GM21576 (cell line): ENCODE data around the gene TBC1D2B.

Source experiments
- ATAC-seq: cut with Tn5 transposase; IDR thresholded peaks from one replicate; pipeline ENCODE4 v1.9.1; 2021; ENCODE audit warnings: mild to moderate bottlenecking, moderate library complexity; ENCODE audit not compliant: unreplicated experiment

Gene TBC1D2B

GRCh38 chr15:78097667-78098066, 20.2 kb upstream of the TBC1D2B start:
- no peak for ATAC-seq

DNA sequence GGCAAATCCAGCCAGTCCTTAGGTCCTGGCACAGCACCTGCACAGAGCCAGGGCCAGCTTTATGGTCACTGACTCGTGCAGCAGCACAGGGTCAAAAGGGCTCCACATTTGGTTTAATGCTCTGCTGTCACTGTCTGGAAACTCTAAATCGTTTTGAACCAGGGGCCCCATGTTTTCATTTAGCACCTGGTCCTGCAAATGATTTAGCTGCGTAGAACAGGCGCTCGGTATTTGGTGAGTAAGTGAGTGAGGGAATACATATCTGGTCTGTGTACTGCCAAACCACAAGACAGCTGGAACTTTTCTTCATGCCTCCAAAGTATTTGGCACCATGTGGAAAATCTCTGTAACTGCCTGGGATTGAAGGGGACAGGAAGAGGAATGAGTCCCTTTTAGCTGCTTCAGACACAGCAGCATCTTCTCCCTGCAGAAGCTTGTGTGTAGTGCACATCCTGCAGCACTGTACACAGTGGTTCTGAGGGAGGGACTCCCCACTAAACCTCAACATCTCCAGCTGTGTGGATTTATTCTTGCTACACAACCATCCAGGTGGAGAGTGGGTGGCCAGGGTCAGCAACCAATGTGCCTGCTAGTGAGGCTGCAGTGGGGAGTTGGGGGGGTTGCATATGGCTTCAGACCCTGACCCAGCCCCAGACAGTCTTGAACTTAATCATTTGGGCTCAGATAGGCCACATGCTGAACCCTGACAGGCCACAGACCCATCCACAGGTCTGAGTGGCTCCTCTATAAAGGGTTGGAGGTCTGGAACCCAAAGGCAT, 15.9 kb upstream of the TBC1D2B start:
- ATAC-seq, result no peak

DNA sequence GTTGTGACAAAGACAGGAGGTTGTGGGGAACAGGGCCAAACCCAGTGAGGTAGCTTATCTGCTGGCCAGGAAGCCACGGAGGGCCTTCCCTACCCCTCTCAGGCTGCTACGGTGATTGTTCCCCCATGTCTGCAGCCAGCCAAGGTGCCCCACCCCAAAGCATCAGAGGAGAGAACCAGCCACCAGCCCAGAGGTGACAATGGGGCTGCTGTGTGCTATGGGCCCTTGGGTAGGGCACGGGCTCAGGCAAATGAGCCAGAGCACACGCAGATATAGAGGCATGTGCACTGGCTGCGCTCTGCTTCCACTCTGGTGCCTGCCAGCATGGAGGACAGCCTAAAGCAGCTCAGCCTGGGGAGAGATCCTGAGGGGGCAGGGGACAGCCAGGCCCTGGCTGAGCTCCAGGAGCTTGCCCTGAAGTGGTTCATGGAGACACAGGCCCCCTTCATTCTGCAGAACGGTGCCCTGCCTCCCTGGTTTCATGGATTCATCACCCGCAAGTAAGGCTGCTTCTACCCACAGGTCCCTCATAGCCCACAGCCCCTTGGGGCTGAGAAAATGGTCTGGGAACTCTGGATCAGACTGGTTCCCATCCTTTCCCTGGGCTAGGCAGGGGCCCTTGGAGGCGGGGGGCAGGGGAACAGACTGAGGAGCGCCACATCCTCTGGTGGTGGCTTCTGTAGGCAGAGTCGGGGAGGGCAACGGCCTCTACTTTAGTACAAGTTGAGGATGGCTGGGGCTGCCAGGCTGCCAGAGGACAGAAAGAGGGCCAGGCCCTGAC, 14.9 kb upstream of the TBC1D2B start, which contains the start of gene SH2D7:
Gene SH2D7, plus strand, starts transcription at position 301 of the 781 bp plus-strand sequence. Its CDS starts 24 bp downstream, at position 325.
- no peak for ATAC-seq

DNA sequence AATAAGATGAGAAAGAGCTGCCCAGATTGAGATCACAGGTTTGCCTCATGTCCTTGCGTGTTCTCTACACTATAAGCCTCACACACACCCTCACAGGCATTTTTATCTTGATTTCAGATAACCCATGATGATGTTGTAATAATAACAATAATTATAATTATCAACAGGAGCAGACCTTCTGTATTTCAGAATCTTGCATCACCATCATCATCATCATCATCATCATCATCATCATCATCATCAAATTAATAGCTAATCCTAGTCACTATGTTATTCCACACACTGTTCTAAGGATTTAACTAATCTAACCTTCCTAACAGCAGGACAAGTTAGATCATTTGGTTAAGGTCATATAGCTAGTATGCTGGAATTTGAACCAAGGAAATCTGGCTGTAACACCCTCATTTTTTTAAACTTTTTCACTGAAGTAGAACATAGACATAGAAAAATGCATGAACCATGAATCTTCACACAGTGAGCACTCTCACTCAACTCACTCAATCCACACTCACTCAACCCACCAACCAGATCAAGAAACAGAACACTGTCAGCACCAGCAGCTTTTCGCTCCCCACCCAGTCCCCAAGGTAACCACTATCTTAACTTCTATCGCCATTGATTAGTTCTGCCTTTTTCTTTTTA, 13.0 kb upstream of the TBC1D2B start:
- ATAC-seq, result no peak

DNA sequence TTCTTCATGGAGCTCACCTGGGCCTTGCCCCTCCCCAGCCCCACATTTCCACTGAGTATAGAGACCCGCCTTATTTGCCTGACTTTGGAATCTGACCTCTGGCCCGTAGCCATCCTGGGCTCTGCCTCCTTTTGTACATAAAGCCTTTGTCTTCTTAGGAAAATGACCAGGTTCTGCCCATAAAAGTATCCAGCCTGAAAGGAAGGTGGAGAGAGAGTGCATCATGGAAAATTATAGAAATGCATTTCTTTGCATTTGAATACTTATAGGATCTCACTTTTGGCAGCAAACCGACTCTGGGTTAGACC, 11.2 kb upstream of the TBC1D2B start:
- ATAC-seq, result no peak

GRCh38 chr15:78087951-78088772, 10.7 kb upstream of the TBC1D2B start:
- peak; percentile 78 for ATAC-seq

GRCh38 chr15:78085928-78086327, 8.4 kb upstream of the TBC1D2B start:
- ATAC-seq, result no peak

DNA sequence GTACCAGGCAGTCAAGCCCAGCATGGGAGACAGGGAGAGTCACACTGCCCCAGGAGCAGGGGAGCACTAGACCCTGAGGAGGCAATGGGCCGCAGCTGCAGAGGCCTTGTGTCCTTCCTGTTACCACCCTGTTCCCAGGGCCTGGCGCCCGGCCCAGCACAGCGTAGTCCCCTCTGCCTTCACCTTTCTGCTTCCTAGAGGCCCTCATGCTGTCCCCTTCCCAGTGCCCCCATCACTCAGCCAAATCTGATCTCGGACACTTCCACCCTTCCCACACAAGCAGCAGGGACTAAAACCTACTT, 6.9 kb upstream of the TBC1D2B start:
- ATAC-seq, result no peak

GRCh38 chr15:78083687-78084448, 6.4 kb upstream of the TBC1D2B start:
- ATAC-seq, result no peak

GRCh38 chr15:78083186-78083585, 5.7 kb upstream of the TBC1D2B start:
- ATAC-seq, result no peak

- ATAC-seq, result no peak
These were observed 5.2 kb upstream of the TBC1D2B start for GRCh38 chr15:78082743-78083110.

GRCh38 chr15:78082106-78082742, 4.7 kb upstream of the TBC1D2B start:
- no peak for ATAC-seq

- ATAC-seq, result no peak
These were observed 2.6 kb upstream of the TBC1D2B start for GRCh38 chr15:78080088-78080460.

DNA sequence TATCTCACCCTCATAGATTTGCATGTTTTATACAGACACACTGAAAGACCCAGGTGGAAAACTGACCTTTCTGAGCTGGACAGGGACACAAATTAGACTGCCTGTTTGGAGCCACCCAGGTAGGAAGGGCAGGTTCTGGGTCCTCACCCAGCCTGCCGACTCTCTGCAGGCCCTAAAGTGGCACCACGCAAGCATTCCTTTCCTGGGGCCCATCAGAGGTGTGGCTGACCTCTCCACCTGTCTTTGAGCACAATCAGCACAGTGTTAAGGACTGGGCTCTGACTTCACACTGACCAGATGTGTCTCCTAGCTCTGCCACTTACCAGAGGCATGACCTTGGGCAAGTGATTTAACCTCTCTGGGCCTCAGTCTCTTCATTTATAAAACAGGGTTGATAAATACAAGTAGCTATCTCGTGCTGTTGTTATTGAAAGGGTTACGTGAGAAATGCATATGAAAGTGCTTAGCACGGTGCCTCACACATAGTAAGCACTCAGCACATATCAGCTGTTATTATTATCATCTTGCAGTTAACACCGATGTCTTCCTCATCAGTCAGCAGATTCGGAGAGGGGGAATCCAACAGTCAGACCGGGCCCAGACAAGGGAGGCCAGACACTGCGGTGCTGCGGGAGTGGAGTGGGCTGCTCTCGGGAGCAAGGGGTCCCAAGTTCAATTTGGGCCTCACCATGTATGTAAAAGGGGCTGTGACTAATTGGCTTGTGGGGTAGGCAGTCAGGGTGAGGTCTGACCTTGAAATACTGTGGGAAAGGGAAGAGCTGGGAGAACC, 2.0 kb upstream of the TBC1D2B start:
- no peak for ATAC-seq

- no peak for ATAC-seq
These were observed 330 bp upstream of the TBC1D2B start for GRCh38 chr15:78077871-78078210.

GRCh38 chr15:78076231-78077052, 1.1 kb downstream of the TBC1D2B start:
- ATAC-seq, result no peak

DNA sequence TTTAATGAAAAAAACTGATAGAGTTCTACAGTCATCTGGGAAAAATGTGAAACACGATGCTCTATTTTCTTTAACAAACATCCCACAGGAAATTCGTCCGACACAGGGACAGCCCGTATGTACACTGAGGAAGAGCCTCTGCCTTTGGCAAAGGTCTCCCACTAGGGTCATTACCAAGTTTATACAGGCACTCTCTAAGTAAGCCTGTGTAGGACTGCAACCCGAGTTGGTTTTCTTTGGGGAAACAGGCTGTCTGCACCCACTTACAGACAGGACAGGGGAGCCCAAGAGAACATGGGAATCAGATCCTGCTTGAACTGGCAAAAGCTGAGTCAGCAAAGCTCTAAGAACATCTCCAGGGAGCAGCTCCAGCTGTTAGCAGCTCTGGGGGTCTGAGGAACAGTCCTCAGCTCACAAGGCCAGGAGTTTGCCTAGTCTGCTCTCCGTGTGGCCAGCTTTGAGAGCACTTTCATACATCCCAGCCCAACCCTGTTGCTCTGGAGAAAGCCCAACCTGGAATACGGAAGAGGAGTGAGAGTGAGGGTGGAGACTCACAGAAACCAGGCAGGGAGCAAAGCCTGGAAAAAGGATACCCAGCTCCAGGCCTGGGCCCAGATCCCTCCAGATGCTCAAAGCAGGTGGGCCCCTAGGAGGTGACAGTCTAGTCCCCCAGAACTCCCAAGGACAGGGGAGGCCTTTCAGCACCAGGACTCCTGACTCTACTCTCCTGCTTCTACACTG, 1.9 kb downstream of the TBC1D2B start:
- ATAC-seq, result no peak
